ENCODE measurements around the gene ITGA2.

DNA sequence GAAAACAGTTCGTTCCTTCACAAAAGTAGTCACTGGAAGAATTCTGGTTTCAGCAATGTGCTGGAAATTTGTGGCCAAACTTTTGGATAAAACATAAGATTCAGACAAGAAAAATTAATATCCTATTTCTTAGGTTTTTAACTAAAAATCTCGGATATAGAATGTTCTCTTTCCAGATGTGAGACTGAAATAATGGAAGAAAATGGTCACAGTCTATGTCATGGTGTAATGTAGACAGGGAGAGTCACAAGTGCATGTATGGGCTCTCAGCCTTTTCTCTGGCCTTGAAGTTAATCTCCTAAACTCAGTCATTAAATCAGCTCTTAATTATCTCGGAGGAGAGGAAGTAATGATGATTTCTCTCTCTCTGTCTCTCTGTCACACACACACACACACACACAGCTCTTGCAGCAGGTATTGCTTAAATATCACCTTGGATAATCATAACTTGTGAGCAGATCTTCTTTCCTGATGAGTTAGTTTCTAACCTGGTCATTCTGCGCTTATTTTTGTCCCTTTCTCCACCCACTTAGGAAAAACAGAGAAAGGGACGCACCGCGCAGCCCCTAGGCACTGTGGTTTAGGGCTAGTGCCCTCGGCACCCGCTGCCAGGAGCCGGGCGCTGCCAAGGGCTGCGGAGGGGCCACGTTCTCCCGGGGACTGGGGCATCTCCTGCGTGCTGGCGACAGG is 672 bp upstream of the ITGA2 start:
- TF ChIP-seq CSRNP3 (CRISPR knock-in tag; IDR thresholded peaks at IDR 0.05) (no peak), RARB (CRISPR knock-in tag; IDR thresholded peaks at IDR 0.05) (no peak), TCF4 (CRISPR knock-in tag; IDR thresholded peaks at IDR 0.05; ENCODE audit: borderline replicate concordance) (no peak), ESRRG (CRISPR knock-in tag; IDR thresholded peaks at IDR 0.05) (no peak), TOX (CRISPR knock-in tag; IDR thresholded peaks at IDR 0.05; ENCODE audit: borderline replicate concordance) (no peak), ZFP30 (CRISPR knock-in tag; IDR thresholded peaks at IDR 0.05) (no peak), ARNTL (CRISPR knock-in tag; IDR thresholded peaks at IDR 0.05; ENCODE audit: borderline replicate concordance, low read depth) (no peak), CREB5 (CRISPR knock-in tag; IDR thresholded peaks at IDR 0.05; ENCODE audit: low read depth) (no peak), ZNF8 (CRISPR knock-in tag; IDR thresholded peaks at IDR 0.05) (no peak)
- TF ChIP-seq, protein P1, sequence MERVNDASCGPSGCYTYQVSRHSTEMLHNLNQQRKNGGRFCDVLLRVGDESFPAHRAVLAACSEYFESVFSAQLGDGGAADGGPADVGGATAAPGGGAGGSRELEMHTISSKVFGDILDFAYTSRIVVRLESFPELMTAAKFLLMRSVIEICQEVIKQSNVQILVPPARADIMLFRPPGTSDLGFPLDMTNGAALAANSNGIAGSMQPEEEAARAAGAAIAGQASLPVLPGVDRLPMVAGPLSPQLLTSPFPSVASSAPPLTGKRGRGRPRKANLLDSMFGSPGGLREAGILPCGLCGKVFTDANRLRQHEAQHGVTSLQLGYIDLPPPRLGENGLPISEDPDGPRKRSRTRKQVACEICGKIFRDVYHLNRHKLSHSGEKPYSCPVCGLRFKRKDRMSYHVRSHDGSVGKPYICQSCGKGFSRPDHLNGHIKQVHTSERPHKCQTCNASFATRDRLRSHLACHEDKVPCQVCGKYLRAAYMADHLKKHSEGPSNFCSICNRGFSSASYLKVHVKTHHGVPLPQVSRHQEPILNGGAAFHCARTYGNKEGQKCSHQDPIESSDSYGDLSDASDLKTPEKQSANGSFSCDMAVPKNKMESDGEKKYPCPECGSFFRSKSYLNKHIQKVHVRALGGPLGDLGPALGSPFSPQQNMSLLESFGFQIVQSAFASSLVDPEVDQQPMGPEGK (CRISPR knock-in tag; IDR thresholded peaks at IDR 0.05; ENCODE audit: borderline replicate concordance), result no peak

Measured in SK-N-SH treated with all-trans-retinoic acid at 6 μM for 48 hours (cell line).